Smooth muscle cell (in vitro differentiated cells): Measurements from ENCODE around the gene SERPINB6. TPM values are rescaled to one million over a fixed set of nuclear protein-coding genes. Genes with fewer than 3 reads are reported as not detected.

Source experiments
- DNase-seq: peaks from one replicate; lab custom pipeline; 2025; ENCODE audit not compliant: unreplicated experiment; lab: John Stamatoyannopoulos, UW
- H2AFZ ChIP-seq: fragments of 200-600 bp; sonication (generic); 2 replicates; pipeline ENCODE4 v1.6.0; 2016; ENCODE audit warnings: antibody characterized with exemption, low read depth, mild to moderate bottlenecking
- H3F3A ChIP-seq: fragments of 200-600 bp; sonication (generic); 2 replicates; pipeline ENCODE4 v1.6.0; 2017; ENCODE audit warnings: antibody characterized with exemption, low read depth
- H3K27ac ChIP-seq: fragments of 200-600 bp; sonication (generic); 2 replicates; pipeline ENCODE4 v1.5.1; 2016; ENCODE audit warnings: low read depth, mild to moderate bottlenecking
- H3K27me3 ChIP-seq: fragments of 200-600 bp; sonication (generic); 2 replicates; pipeline ENCODE4 v1.6.1; 2016; ENCODE audit warnings: low read depth, mild to moderate bottlenecking
- H3K36me3 ChIP-seq: fragments of 200-600 bp; sonication (generic); 2 replicates; pipeline ENCODE4 v1.5.1; 2016; ENCODE audit warnings: low read depth
- H3K4me1 ChIP-seq: fragments of 200-600 bp; sonication (generic); 2 replicates; pipeline ENCODE4 v1.5.1; 2016; ENCODE audit warnings: low read depth
- H3K4me2 ChIP-seq: fragments of 200-600 bp; sonication (generic); 2 replicates; pipeline ENCODE4 v1.6.0; 2016; ENCODE audit warnings: mild to moderate bottlenecking
- H3K4me3 ChIP-seq: fragments of 200-600 bp; sonication (generic); 2 replicates; pipeline ENCODE4 v1.5.1; 2016; ENCODE audit warnings: mild to moderate bottlenecking
- H3K79me2 ChIP-seq: fragments of 200-600 bp; sonication (generic); 2 replicates; pipeline ENCODE4 v1.6.0; 2016; ENCODE audit warnings: low read depth, mild to moderate bottlenecking
- H3K9ac ChIP-seq: fragments of 200-600 bp; sonication (generic); 2 replicates; pipeline ENCODE4 v1.6.0; 2016; ENCODE audit warnings: low read depth
- H3K9me3 ChIP-seq: fragments of 200-600 bp; sonication (generic); replicated peaks from 2 replicates; pipeline ENCODE4 v1.5.1; 2016; ENCODE audit warnings: low read depth
- H4K20me1 ChIP-seq: fragments of 200-600 bp; sonication (generic); 2 replicates; pipeline ENCODE4 v1.6.0; 2016; ENCODE audit warnings: low read depth
- WGBS: methylation state at CpG from one replicate; pipeline ENCODE4 v1.1.7; 2016; ENCODE audit warnings: low lambda C conversion rate; 5-methylcytosine and 5-hydroxymethylcytosine counted together
- polyA plus RNA-seq: library from polyadenylated mRNA; unstranded; fragments of >200 nt; fragmentation: Nextera tagmentation; extraction: Ambion mirVana; gene quantifications from 2 replicates; pipeline ENCODE4 v1.2.1, GENCODE V29; 2016
- total RNA-seq: library from RNA; depleted of rRNA; stranded (reverse); fragments of >200 nt; gene quantifications from 2 replicates; pipeline ENCODE4 v1.2.3, GENCODE V29; 2014
- TF ChIP-seq, protein P1 (sequence below): fragments of 200-600 bp; sonication (generic); IDR thresholded peaks from 2 replicates; pipeline ENCODE4 v1.5.1; 2017; ENCODE audit warnings: borderline replicate concordance, mild to moderate bottlenecking, antibody characterized with exemption; ENCODE audit not compliant: insufficient read depth, poor library complexity, severe bottlenecking

The SERPINB6 gene
- total and polyA plus RNA-seq, 2 experiments from 2014 or later = 67.8 to 118 TPM

- H3K27ac ChIP-seq = no peak overlapping the region
- no peaks in the 10 kb centered on the region for H3K4me1 ChIP-seq
- H3K4me2 ChIP-seq = no peak overlapping the region
- H3K9me3 ChIP-seq = no peaks in the 10 kb centered on the region
- no peak overlapping the region for H3K4me3 ChIP-seq
- DNase-seq = no peak
- no peaks in the 10 kb centered on the region for H3F3A ChIP-seq
- H3K27me3 ChIP-seq = no peaks in the 10 kb centered on the region
- no peak overlapping the region for H2AFZ ChIP-seq
- no peaks in the 10 kb centered on the region for H4K20me1 ChIP-seq
- TF ChIP-seq, protein P1, sequence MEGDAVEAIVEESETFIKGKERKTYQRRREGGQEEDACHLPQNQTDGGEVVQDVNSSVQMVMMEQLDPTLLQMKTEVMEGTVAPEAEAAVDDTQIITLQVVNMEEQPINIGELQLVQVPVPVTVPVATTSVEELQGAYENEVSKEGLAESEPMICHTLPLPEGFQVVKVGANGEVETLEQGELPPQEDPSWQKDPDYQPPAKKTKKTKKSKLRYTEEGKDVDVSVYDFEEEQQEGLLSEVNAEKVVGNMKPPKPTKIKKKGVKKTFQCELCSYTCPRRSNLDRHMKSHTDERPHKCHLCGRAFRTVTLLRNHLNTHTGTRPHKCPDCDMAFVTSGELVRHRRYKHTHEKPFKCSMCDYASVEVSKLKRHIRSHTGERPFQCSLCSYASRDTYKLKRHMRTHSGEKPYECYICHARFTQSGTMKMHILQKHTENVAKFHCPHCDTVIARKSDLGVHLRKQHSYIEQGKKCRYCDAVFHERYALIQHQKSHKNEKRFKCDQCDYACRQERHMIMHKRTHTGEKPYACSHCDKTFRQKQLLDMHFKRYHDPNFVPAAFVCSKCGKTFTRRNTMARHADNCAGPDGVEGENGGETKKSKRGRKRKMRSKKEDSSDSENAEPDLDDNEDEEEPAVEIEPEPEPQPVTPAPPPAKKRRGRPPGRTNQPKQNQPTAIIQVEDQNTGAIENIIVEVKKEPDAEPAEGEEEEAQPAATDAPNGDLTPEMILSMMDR = no peak
- H3K79me2 ChIP-seq = no peaks in the 10 kb centered on the region
- WGBS = 92% methylated on average over 14 of the region's 14 CpGs
- no peaks in the 10 kb centered on the region for H3K36me3 ChIP-seq
- H3K9ac ChIP-seq = no peak overlapping the region
These were observed 53.4 kb downstream of the SERPINB6 start for GRCh38 chr6:2917801-2918445.

GRCh38 chr6:2917065-2917464, 54.3 kb downstream of the SERPINB6 start:
- no peaks in the 10 kb centered on the region for H3K27me3 ChIP-seq
- H2AFZ ChIP-seq = no peak overlapping the region
- no peak overlapping the region for H3K9ac ChIP-seq
- no peak overlapping the region for H3K4me2 ChIP-seq
- WGBS = 79% methylated on average over 4 of the region's 4 CpGs
- DNase-seq = no peak
- H3K9me3 ChIP-seq = no peaks in the 10 kb centered on the region
- no peaks in the 10 kb centered on the region for H3F3A ChIP-seq
- H3K79me2 ChIP-seq = no peaks in the 10 kb centered on the region
- TF ChIP-seq, protein P1 = no peak
- H3K27ac ChIP-seq = no peak overlapping the region
- H4K20me1 ChIP-seq = no peaks in the 10 kb centered on the region
- no peaks in the 10 kb centered on the region for H3K36me3 ChIP-seq
- H3K4me1 ChIP-seq = no peaks in the 10 kb centered on the region
- H3K4me3 ChIP-seq = no peak overlapping the region

DNA sequence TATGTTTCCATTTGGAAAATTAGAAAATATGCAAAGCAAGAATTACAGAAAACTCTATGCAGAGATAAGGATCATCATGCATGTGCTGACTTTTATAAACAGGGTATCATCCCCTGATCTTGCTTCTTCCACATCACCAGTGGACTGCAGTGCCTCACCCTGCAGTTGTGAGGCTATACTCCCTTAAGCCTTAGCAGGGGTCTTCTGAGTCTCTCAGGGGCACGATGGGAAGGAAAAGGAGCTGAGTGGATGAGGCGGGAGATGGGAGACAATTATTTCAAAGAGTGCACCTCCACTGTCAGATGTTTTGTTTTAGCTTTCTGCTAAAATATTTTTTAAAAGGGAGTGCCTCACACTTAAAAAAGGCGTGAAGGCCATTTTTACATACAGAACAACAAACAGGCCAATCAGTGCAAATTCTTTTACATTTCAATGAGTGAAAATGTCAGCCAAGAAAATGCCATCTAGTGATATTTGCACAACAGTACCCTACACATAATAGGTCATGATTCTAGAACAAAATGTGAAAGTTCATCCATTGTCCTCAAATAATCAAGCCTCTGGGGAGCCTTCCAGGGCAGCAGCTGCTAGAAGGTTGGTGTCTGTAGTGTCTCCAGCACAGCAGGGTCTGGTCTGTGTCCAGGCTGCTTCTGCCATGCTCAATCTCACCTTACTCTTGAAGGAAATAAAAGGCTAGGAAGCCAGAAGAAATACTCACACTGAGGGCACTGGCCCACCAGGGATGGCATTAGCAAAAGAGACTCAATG, 55.0 kb downstream of the SERPINB6 start:
- 64% methylated on average over 3 of the region's 3 CpGs for WGBS
- Histone ChIP-seq H3K9ac (no peak overlapping the region), H2AFZ (no peak overlapping the region), H4K20me1 (no peaks in the 10 kb centered on the region), H3K4me1 (no peaks in the 10 kb centered on the region), H3K36me3 (no peaks in the 10 kb centered on the region), H3K27ac (no peak overlapping the region), H3K27me3 (no peaks in the 10 kb centered on the region), H3F3A (no peaks in the 10 kb centered on the region), H3K4me2 (no peak overlapping the region), H3K9me3 (no peaks in the 10 kb centered on the region), H3K4me3 (no peak overlapping the region), H3K79me2 (no peaks in the 10 kb centered on the region)
- TF ChIP-seq, protein P1 = no peak
- DNase-seq = no peak
